BLaER1 (cell line): Measurements from ENCODE around the gene ZNF485.
"Not testable (repeated sequence)": the region's sequence is repeated elsewhere in the genome, so short reads cannot be mapped to it uniquely, and the experiment has no call there.

ENCODE experiments used
- H3K27ac ChIP-seq: shearing (Covaris generic); formaldehyde crosslinking; 2 replicates; pipeline ENCODE4 v1.8.1; 2022
- H3K27me3 ChIP-seq: shearing (Covaris generic); formaldehyde crosslinking; 2 replicates; pipeline ENCODE4 v1.8.1; 2022
- H3K36me3 ChIP-seq: shearing (Covaris generic); formaldehyde crosslinking; 2 replicates; pipeline ENCODE4 v1.8.1; 2022
- H3K4me1 ChIP-seq: shearing (Covaris generic); formaldehyde crosslinking; 2 replicates; pipeline ENCODE4 v1.8.1; 2022
- H3K4me2 ChIP-seq: shearing (Covaris generic); formaldehyde crosslinking; 2 replicates; pipeline ENCODE4 v1.8.1; 2022
- H3K4me3 ChIP-seq: shearing (Covaris generic); formaldehyde crosslinking; 2 replicates; pipeline ENCODE4 v1.8.1; 2022
- H3K9ac ChIP-seq: shearing (Covaris generic); formaldehyde crosslinking; 2 replicates; pipeline ENCODE4 v1.8.1; 2022
- H3K9me3 ChIP-seq: shearing (Covaris generic); formaldehyde crosslinking; 2 replicates; pipeline ENCODE4 v1.8.1; 2022
- H4K20me1 ChIP-seq: shearing (Covaris generic); formaldehyde crosslinking; 2 replicates; pipeline ENCODE4 v1.8.1; 2022
- Cebpa-rat ChIP-seq: shearing (Covaris generic); IDR thresholded peaks from 2 replicates; pipeline ENCODE4 v1.8.1; 2022

ZNF485 gene

GRCh38 chr10:43605850-43606322 is 352 bp upstream of the ZNF485 start:
- no peaks in the 10 kb centered on the region for H3K27me3 ChIP-seq
- TF ChIP-seq Cebpa-rat, result no peak
- no peaks in the 10 kb centered on the region for H4K20me1 ChIP-seq
- peak overlapping the region; percentile 84; the same call in 1 of the 2 replicates for H3K9ac ChIP-seq
- H3K4me1 ChIP-seq, result peaks cover 6% of the 10 kb centered on the region
- H3K9me3 ChIP-seq, result peaks cover 38% of the 10 kb centered on the region
- peak overlapping the region; percentile 80 for H3K4me3 ChIP-seq
- peak overlapping the region; percentile 91 for H3K4me2 ChIP-seq
- H3K36me3 ChIP-seq, result peaks cover 28% of the 10 kb centered on the region
- no peak overlapping the region; the same call in 1 of the 2 replicates for H3K27ac ChIP-seq

GRCh38 chr10:43607199-43607573 is 948 bp downstream of the ZNF485 start:
- H3K36me3 ChIP-seq, result peaks cover 41% of the 10 kb centered on the region
- peaks cover 6% of the 10 kb centered on the region for H3K4me1 ChIP-seq
- no peaks in the 10 kb centered on the region for H3K27me3 ChIP-seq
- no peak for TF ChIP-seq Cebpa-rat
- H4K20me1 ChIP-seq, result no peaks in the 10 kb centered on the region
- peak overlapping the region; percentile 91 for H3K4me2 ChIP-seq
- H3K9me3 ChIP-seq, result peaks cover 38% of the 10 kb centered on the region
- H3K9ac ChIP-seq, result peak overlapping the region; percentile 84; the same call in 1 of the 2 replicates
- H3K27ac ChIP-seq, result peak overlapping the region; percentile 86; the same call in 1 of the 2 replicates
- peak overlapping the region; percentile 80 for H3K4me3 ChIP-seq

- H3K27ac ChIP-seq, result no peak overlapping the region
- no peak overlapping the region for H3K4me3 ChIP-seq
- H3K9me3 ChIP-seq, result peaks cover 60% of the 10 kb centered on the region
- no peak overlapping the region for H3K4me2 ChIP-seq
- no peaks in the 10 kb centered on the region for H3K27me3 ChIP-seq
- no peaks in the 10 kb centered on the region for H4K20me1 ChIP-seq
- TF ChIP-seq Cebpa-rat, result no peak
- no peak overlapping the region for H3K9ac ChIP-seq
- H3K36me3 ChIP-seq, result peaks cover 70% of the 10 kb centered on the region
- peaks cover 6% of the 10 kb centered on the region for H3K4me1 ChIP-seq
Measured at GRCh38 chr10:43610636-43611035, 4.4 kb downstream of the ZNF485 start.

DNA sequence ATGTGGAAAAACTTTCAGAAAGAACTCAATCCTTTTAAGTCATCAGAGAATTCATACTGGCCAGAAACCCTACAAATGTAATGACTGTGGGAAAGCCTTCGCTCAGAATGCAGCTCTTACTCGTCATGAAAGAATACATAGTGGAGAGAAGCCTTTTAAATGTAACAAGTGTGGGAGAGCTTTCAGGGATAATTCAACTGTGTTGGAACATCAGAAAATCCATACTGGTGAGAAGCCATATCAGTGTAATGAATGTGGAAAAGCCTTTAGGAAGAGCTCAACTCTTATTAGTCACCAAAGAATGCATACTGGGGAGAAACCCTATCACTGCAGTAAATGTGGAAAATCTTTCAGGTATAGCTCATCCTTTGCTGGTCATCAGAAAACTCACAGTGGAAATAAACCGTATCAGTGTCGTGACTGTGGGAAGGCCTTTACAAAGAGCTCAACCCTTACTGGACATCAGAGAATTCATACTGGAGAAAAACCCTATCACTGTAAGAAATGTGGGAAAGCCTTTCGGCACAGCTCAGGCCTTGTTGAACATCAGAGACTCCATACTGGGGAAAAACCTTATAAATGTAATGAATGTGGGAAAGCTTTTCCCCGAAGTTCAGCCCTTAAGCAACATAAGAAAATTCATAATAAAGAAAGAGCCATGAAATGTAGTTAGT is 10.6 kb downstream of the ZNF485 start:
- Histone ChIP-seq H3K4me3 (peak overlapping the region; percentile 11; the same call in 1 of the 2 replicates), H3K4me2 (no peak overlapping the region), H3K9ac (no peak overlapping the region), H3K27me3 (no peaks in the 10 kb centered on the region), H4K20me1 (no peaks in the 10 kb centered on the region), H3K36me3 (peaks cover 72% of the 10 kb centered on the region), H3K9me3 (peaks cover 90% of the 10 kb centered on the region), H3K27ac (no peak overlapping the region), H3K4me1 (no peaks in the 10 kb centered on the region)
- no peak for TF ChIP-seq Cebpa-rat

DNA sequence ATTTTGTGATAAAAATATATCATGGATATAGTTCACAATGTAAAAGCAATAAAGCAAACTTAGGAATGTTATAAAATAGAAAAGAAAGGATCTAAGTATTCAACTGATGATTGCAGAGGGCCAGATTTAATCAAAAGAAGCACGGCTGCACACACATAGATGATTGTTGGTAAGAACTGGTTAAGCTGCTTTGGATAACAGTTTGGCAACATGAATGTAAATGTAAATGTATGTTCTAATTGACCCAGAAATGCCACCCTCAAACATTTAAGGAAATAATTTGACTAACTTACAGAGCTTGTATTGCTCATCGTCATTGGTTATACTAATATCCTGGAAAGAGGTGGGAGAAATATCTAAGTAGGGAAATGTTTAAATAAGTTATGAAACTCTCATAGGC is 13.1 kb downstream of the ZNF485 start:
- Histone ChIP-seq H3K4me2 (no peak overlapping the region), H3K9ac (no peak overlapping the region), H3K36me3 (peaks cover 52% of the 10 kb centered on the region), H3K27me3 (no peaks in the 10 kb centered on the region), H4K20me1 (no peaks in the 10 kb centered on the region), H3K4me3 (no peak overlapping the region), H3K4me1 (no peaks in the 10 kb centered on the region), H3K27ac (no peak overlapping the region), H3K9me3 (peaks cover 81% of the 10 kb centered on the region)
- no peak for TF ChIP-seq Cebpa-rat

DNA sequence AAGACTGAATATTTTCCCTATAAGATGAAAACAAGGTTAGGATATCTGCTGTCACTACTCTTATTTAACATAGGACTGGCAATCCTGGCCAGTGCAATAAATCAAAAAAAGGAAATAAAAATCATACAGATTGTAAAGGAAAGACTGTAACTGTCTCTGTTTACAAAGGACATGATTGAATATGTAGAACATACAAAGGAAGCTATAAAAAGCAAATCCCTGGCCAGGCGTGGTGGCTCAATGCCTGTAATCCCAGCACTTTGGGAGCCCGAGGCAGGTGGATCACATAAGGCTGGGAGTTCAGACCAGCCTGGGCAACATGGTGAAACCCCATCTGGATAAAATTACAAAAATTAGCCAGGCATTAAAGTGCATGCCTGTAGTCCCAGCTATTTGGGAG is 15.8 kb downstream of the ZNF485 start:
- Histone ChIP-seq H3K9ac (no peak overlapping the region), H4K20me1 (no peaks in the 10 kb centered on the region), H3K9me3 (peaks cover 75% of the 10 kb centered on the region), H3K36me3 (peaks cover 25% of the 10 kb centered on the region), H3K27me3 (no peaks in the 10 kb centered on the region), H3K4me1 (no peaks in the 10 kb centered on the region), H3K4me2 (no peak overlapping the region), H3K27ac (no peak overlapping the region), H3K4me3 (no peak overlapping the region)
- TF ChIP-seq Cebpa-rat, result no peak

DNA sequence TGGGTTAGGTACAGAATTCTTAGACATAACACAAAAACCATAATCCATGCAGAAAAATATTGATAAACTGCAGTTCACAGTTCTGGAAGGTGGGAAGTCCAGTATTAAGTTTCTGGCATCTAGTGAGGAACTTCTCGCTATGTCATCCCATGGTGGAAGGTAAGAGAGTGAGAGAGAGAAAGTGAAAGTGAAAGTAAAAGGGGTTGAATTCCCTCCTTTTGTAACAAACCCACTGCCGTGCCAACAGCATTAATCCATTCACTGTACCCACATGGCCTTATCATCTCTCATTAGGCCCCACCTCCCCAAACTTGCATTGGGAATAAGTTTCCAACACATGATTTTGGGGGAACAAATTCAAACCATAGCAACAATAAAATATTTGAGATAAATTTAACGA is 17.1 kb downstream of the ZNF485 start:
- Histone ChIP-seq H3K4me3 (no peak overlapping the region), H3K36me3 (peaks cover 15% of the 10 kb centered on the region; the same call in 1 of the 2 replicates), H3K4me2 (peak overlapping the region; percentile 25), H3K27me3 (no peaks in the 10 kb centered on the region), H4K20me1 (no peaks in the 10 kb centered on the region), H3K9me3 (peaks cover 62% of the 10 kb centered on the region), H3K9ac (no peak overlapping the region), H3K27ac (no peak overlapping the region), H3K4me1 (no peaks in the 10 kb centered on the region)
- TF ChIP-seq Cebpa-rat, result no peak

- no peak overlapping the region for H3K4me2 ChIP-seq
- H3K27ac ChIP-seq, result no peak overlapping the region
- peaks cover 30% of the 10 kb centered on the region for H3K9me3 ChIP-seq
- no peaks in the 10 kb centered on the region for H3K4me1 ChIP-seq
- no peak overlapping the region for H3K9ac ChIP-seq
- H3K36me3 ChIP-seq, result no peaks in the 10 kb centered on the region
- H4K20me1 ChIP-seq, result no peaks in the 10 kb centered on the region
- H3K27me3 ChIP-seq, result no peaks in the 10 kb centered on the region
- no peak for TF ChIP-seq Cebpa-rat
- no peak overlapping the region for H3K4me3 ChIP-seq
Measured at GRCh38 chr10:43627942-43628341, 21.7 kb downstream of the ZNF485 start.

DNA sequence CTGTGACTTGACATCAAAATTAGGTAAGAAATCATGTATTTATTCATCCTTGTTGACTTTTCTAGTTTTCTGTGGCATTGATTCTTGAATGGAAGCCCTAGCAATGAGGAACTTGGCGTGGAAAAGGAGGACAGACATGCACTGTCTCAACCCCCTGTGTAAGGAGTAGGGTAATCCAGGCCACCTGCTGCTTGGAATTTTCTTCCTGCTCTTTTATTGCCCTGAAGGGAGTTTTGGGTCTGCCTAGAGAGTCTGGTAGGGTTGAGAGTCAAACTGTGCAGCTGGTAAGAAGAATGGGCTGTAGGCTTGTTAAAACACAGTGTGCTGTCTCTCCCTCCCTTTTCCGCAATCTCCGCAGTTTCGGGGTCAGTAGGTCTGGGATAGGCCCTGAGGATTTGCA is 22.7 kb downstream of the ZNF485 start:
- no peak overlapping the region for H3K9ac ChIP-seq
- no peaks in the 10 kb centered on the region for H3K27me3 ChIP-seq
- TF ChIP-seq Cebpa-rat, result no peak
- H3K9me3 ChIP-seq, result peaks cover 38% of the 10 kb centered on the region
- H3K36me3 ChIP-seq, result no peaks in the 10 kb centered on the region
- H3K4me1 ChIP-seq, result no peaks in the 10 kb centered on the region
- no peak overlapping the region for H3K27ac ChIP-seq
- H3K4me3 ChIP-seq, result no peak overlapping the region
- no peak overlapping the region for H3K4me2 ChIP-seq
- H4K20me1 ChIP-seq, result no peaks in the 10 kb centered on the region

GRCh38 chr10:43635816-43636215 is 29.6 kb downstream of the ZNF485 start:
- H3K27ac ChIP-seq, H3K4me1 ChIP-seq, H3K9ac ChIP-seq, H4K20me1 ChIP-seq, H3K36me3 ChIP-seq, H3K4me2 ChIP-seq, H3K4me3 ChIP-seq, H3K27me3 ChIP-seq: not testable (repeated sequence)
- H3K9me3 ChIP-seq, result peaks cover 51% of the 10 kb centered on the region

- peaks cover 72% of the 10 kb centered on the region for H3K9me3 ChIP-seq
- no peaks in the 10 kb centered on the region for H4K20me1 ChIP-seq
- no peak overlapping the region for H3K4me3 ChIP-seq
- H3K36me3 ChIP-seq, result peaks cover 43% of the 10 kb centered on the region
- no peak overlapping the region for H3K9ac ChIP-seq
- no peak overlapping the region for H3K4me2 ChIP-seq
- H3K27me3 ChIP-seq, result peaks cover 7% of the 10 kb centered on the region; the same call in 1 of the 2 replicates
- H3K27ac ChIP-seq, result no peak overlapping the region
- no peaks in the 10 kb centered on the region for H3K4me1 ChIP-seq
- TF ChIP-seq Cebpa-rat, result no peak
Measured at GRCh38 chr10:43640603-43641002, 34.4 kb downstream of the ZNF485 start.
